Measurements from ENCODE around the gene KRCC1.

- TF ChIP-seq CTCF (IDR thresholded peaks at IDR 0.05 in 4 of 5, conservative IDR thresholded peaks at IDR 0.05 in 1 of 5) (no peak), POLR2A (IDR thresholded peaks at IDR 0.05) (no peak)
Measured at GRCh38 chr2:88078643-88079172, 23.1 kb upstream of the KRCC1 start.
